ENCODE results near the gene COL5A1.
"Not testable (repeated sequence)": the region's sequence is repeated elsewhere in the genome, so short reads cannot be mapped to it uniquely, and the experiment has no call there.

The COL5A1 gene

GRCh38 chr9:134855231-134855899, 213.8 kb downstream of the COL5A1 start:
- TF ChIP-seq CTCF (IDR thresholded peaks at IDR 0.05; ENCODE audit: unreplicated experiment in 3 of 3) = no peak
- H3K27ac Mint-ChIP-seq = no peak overlapping the region
- peaks cover 16% of the 10 kb centered on the region for H3K27me3 Mint-ChIP-seq (ENCODE audit: low read depth)
- H3K36me3 Mint-ChIP-seq (ENCODE audit: low read depth) = no peaks in the 10 kb centered on the region
- H3K4me3 Mint-ChIP-seq = no peak overlapping the region
- no peaks in the 10 kb centered on the region for H3K4me1 Mint-ChIP-seq
- peaks cover 11% of the 10 kb centered on the region for H3K9me3 Mint-ChIP-seq

- H3K4me3 Mint-ChIP-seq = no peak overlapping the region
- H3K36me3 Mint-ChIP-seq (ENCODE audit: low read depth) = no peaks in the 10 kb centered on the region
- H3K9me3 Mint-ChIP-seq = peaks cover 15% of the 10 kb centered on the region
- peaks cover 16% of the 10 kb centered on the region for H3K27me3 Mint-ChIP-seq (ENCODE audit: low read depth)
- TF ChIP-seq CTCF (IDR thresholded peaks at IDR 0.05; ENCODE audit: unreplicated experiment in 3 of 3) = no peak
- H3K27ac Mint-ChIP-seq = no peak overlapping the region
- H3K4me1 Mint-ChIP-seq = no peaks in the 10 kb centered on the region
These were observed 214.3 kb downstream of the COL5A1 start for GRCh38 chr9:134855900-134856377.

GRCh38 chr9:134857451-134857850, 215.8 kb downstream of the COL5A1 start:
- H3K36me3 Mint-ChIP-seq (ENCODE audit: low read depth); H3K4me1 Mint-ChIP-seq; H3K4me3 Mint-ChIP-seq; H3K27ac Mint-ChIP-seq: not testable (repeated sequence)
- Mint-ChIP-seq H3K27me3 (ENCODE audit: low read depth) (peaks cover 20% of the 10 kb centered on the region), H3K9me3 (peaks cover 20% of the 10 kb centered on the region)

- Mint-ChIP-seq H3K9me3 (peaks cover 20% of the 10 kb centered on the region), H3K4me3 (no peak overlapping the region), H3K4me1 (no peaks in the 10 kb centered on the region), H3K27ac (no peak overlapping the region), H3K27me3 (ENCODE audit: low read depth) (peaks cover 20% of the 10 kb centered on the region), H3K36me3 (ENCODE audit: low read depth) (no peaks in the 10 kb centered on the region)
- TF ChIP-seq CTCF (IDR thresholded peaks at IDR 0.05; ENCODE audit: unreplicated experiment in 3 of 3) = no peak
These were observed 216.6 kb downstream of the COL5A1 start for GRCh38 chr9:134858051-134858841.

- Mint-ChIP-seq H3K27ac (no peak overlapping the region), H3K9me3 (peaks cover 22% of the 10 kb centered on the region), H3K27me3 (ENCODE audit: low read depth) (peaks cover 20% of the 10 kb centered on the region), H3K4me1 (no peaks in the 10 kb centered on the region), H3K36me3 (ENCODE audit: low read depth) (no peaks in the 10 kb centered on the region), H3K4me3 (no peak overlapping the region)
- no peak for TF ChIP-seq CTCF (IDR thresholded peaks at IDR 0.05; ENCODE audit: unreplicated experiment in 3 of 3)
These were observed 218.9 kb downstream of the COL5A1 start for GRCh38 chr9:134860510-134860909.

GRCh38 chr9:134861595-134862334, 220.2 kb downstream of the COL5A1 start:
- H3K4me3 Mint-ChIP-seq = no peak overlapping the region
- H3K27ac Mint-ChIP-seq = no peak overlapping the region
- no peak for TF ChIP-seq CTCF (IDR thresholded peaks at IDR 0.05; ENCODE audit: unreplicated experiment in 3 of 3)
- H3K36me3 Mint-ChIP-seq (ENCODE audit: low read depth) = no peaks in the 10 kb centered on the region
- no peaks in the 10 kb centered on the region for H3K4me1 Mint-ChIP-seq
- H3K9me3 Mint-ChIP-seq = peaks cover 23% of the 10 kb centered on the region
- peaks cover 17% of the 10 kb centered on the region for H3K27me3 Mint-ChIP-seq (ENCODE audit: low read depth)

All from nephron (organoid).